GM12801 (cell line): ENCODE measurements around the gene C11orf24.

Experiments
- CTCF ChIP-seq: IDR thresholded peaks from one replicate; pipeline ENCODE4 v1.5.1; 2011; ENCODE audit warnings: control low read depth; ENCODE audit not compliant: insufficient read length; ENCODE audit errors: extremely low read depth

The C11orf24 gene

GRCh38 chr11:68212421-68213134 is 59.2 kb downstream of the C11orf24 start:
- no peak for TF ChIP-seq CTCF

GRCh38 chr11:68211546-68211945 is 60.2 kb downstream of the C11orf24 start:
- TF ChIP-seq CTCF, result no peak
